Kidney (tissue), 14 donors: ENCODE data around the gene ACO2. TPM values are rescaled to one million over a fixed set of nuclear protein-coding genes. Genes with fewer than 3 reads are reported as not detected.

ENCODE experiments used
- DNase-seq, 5 donors: peaks; one replicate each; pipeline ENCODE4 v3.0.0-alpha.2; 2013 to 2020
- FAIRE-seq: peaks from 2 replicates; lab custom pipeline; 2012; peaks lifted over from hg19 to GRCh38; lab: Jason Lieb, UNC
- H3K27ac ChIP-seq, 2 donors: one replicate each; pipeline ENCODE4 v1.7.0; 2013; ENCODE audit warnings: low read depth in 2 of 2, low read length in 2 of 2, inconsistent platforms in 1 of 2
- H3K27me3 ChIP-seq: one replicate; pipeline ENCODE4 v1.7.1; 2013; ENCODE audit warnings: low read length, inconsistent platforms; ENCODE audit not compliant: control insufficient read depth, insufficient read depth
- H3K36me3 ChIP-seq, 3 donors: one replicate each; pipeline versions ENCODE4 v1.7.0 to v1.7.1; 2013; ENCODE audit warnings: low read length in 3 of 3, control low read depth in 1 of 3, inconsistent platforms in 1 of 3; ENCODE audit not compliant: insufficient read depth in 3 of 3, control insufficient read depth in 2 of 3
- H3K4me1 ChIP-seq, 3 donors: one replicate each; pipeline versions ENCODE4 v1.7.0 to v1.7.1; 2013; ENCODE audit warnings: low read length in 3 of 3, inconsistent platforms in 1 of 3, low read depth in 1 of 3; ENCODE audit not compliant: control insufficient read depth in 2 of 3, insufficient read depth in 2 of 3
- H3K4me3 ChIP-seq, 3 donors: one replicate each; pipeline versions ENCODE4 v1.7.0 to v1.8.1; 2013; ENCODE audit warnings: low read length in 3 of 3, control low read depth in 1 of 3, inconsistent platforms in 1 of 3
- H3K9ac ChIP-seq, 3 donors: one replicate each; pipeline versions ENCODE4 v1.7.0 to v1.7.1; 2013; ENCODE audit warnings: low read length in 3 of 3, control low read depth in 1 of 3, inconsistent platforms in 1 of 3
- H3K9me3 ChIP-seq, 3 donors: one replicate each; pipeline versions ENCODE4 v1.7.0 to v1.7.1; 2013; ENCODE audit warnings: low read length in 3 of 3, control low read depth in 1 of 3, inconsistent platforms in 1 of 3; ENCODE audit not compliant: control insufficient read depth in 2 of 3, insufficient read depth in 1 of 3
- CTCF ChIP-seq: IDR thresholded peaks from 3 replicates; pipeline ENCODE4 v1.5.1; 2012; ENCODE audit warnings: mild to moderate bottlenecking, moderate library complexity, borderline replicate concordance; ENCODE audit not compliant: insufficient read depth; ENCODE audit errors: extremely low read depth
- intact Hi-C: fragments of 100-400 bp; cut with DNase I; formaldehyde crosslinking; loops from one replicate; pipeline ENCODE4 v1.11.1; 2022
- polyA plus RNA-seq: library from polyadenylated mRNA; stranded (reverse); fragments of 350-450 nt; fragmentation: Illumina TruSeq; extraction: RNeasy Lipid Tissue Mini Kit (QIAGEN cat#74804); gene quantifications from one replicate; pipeline ENCODE4 v1.2.3, GENCODE V29; 2014; ENCODE audit warnings: low read depth, low replicate concordance; ENCODE audit not compliant: insufficient read depth
- total RNA-seq: library from RNA; stranded (reverse); fragmentation: NEBNext Ultra II Directional; extraction: Animal tissue kit (Norgen Biotek cat#: 25700); gene quantifications from one replicate; pipeline ENCODE4 v1.2.1, GENCODE V29; 2021
- donor health status: control.
- donor health status: control.
- donor health status: control.
- donor health status: control.
- donor health status: control.
- donor health status: DM: yes; HTN: yes; CAD: no.
- donor health status: Normal renal cell carcinoma (clear cell type).

ACO2 gene
- total and polyA plus RNA-seq, 2 donors from 2014 or later: 119 to 262 TPM

- TF ChIP-seq CTCF: no peak
- peaks cover 0 to 47% (median 44%) of the 10 kb centered on the region in 3 donors for H3K4me1 ChIP-seq
- peak overlapping the region in 1 of 3 donors; percentile 0 for H3K9ac ChIP-seq
- no peak overlapping the region for H3K4me3 ChIP-seq
- FAIRE-seq (no peak), DNase-seq (peak in 1 of 5 donors; percentile 68)
- peaks cover 0 to 6% (median 0%) of the 10 kb centered on the region in 3 donors for H3K36me3 ChIP-seq
- intact Hi-C loops: no loop called here
- H3K27ac ChIP-seq: peak overlapping the region; percentile 28 to 49
- H3K27me3 ChIP-seq: no peaks in the 10 kb centered on the region
- no peaks in the 10 kb centered on the region for H3K9me3 ChIP-seq
Measured at GRCh38 chr22:41481131-41481830, 12.4 kb downstream of the ACO2 start.

GRCh38 chr22:41481925-41482318 lies 13.0 kb downstream of the ACO2 start:
- FAIRE-seq (no peak), DNase-seq (no peak)
- no peak for TF ChIP-seq CTCF
- Histone ChIP-seq H3K9ac (peak overlapping the region in 1 of 3 donors; percentile 0), H3K9me3 (no peaks in the 10 kb centered on the region), H3K27me3 (no peaks in the 10 kb centered on the region), H3K4me1 (peaks cover 0 to 47% (median 45%) of the 10 kb centered on the region in 3 donors), H3K36me3 (peaks cover 0 to 6% (median 0%) of the 10 kb centered on the region in 3 donors), H3K27ac (peak overlapping the region; percentile 39 to 49), H3K4me3 (no peak overlapping the region)
- intact Hi-C loops: no loop called here

GRCh38 chr22:41482319-41482935 lies 13.5 kb downstream of the ACO2 start:
- peak overlapping the region; percentile 39 to 66 for H3K27ac ChIP-seq
- TF ChIP-seq CTCF: no peak
- no peak overlapping the region for H3K4me3 ChIP-seq
- peaks cover 0 to 51% (median 49%) of the 10 kb centered on the region in 3 donors for H3K4me1 ChIP-seq
- FAIRE-seq (no peak), DNase-seq (no peak)
- intact Hi-C loops: no loop called here
- H3K9me3 ChIP-seq: no peaks in the 10 kb centered on the region
- H3K9ac ChIP-seq: no peak overlapping the region
- peaks cover 0 to 6% (median 0%) of the 10 kb centered on the region in 3 donors for H3K36me3 ChIP-seq
- no peaks in the 10 kb centered on the region for H3K27me3 ChIP-seq
